ENCODE measurements around the gene OPTN.

- no peak for TF ChIP-seq EZH2 (IDR thresholded peaks at IDR 0.05)
- no peak for TF ChIP-seq POLR2AphosphoS5 (IDR thresholded peaks at IDR 0.05; ENCODE audit: borderline replicate concordance, low read depth, low read length)
- no peak for TF ChIP-seq FOXP2 (optimal IDR thresholded peaks at IDR 0.05; ENCODE audit: control extremely low read depth, extremely low read length, insufficient read depth)
These were observed 45.1 kb upstream of the OPTN start for GRCh38 chr10:13054844-13055243.
